Muscle layer of duodenum (tissue), 2 donors: ENCODE data around the gene ISG15.
A peak's percentile ranks its signal among the peaks of the same experiment; 100 is the strongest.
"Not testable (repeated sequence)": the region's sequence is repeated elsewhere in the genome, so short reads cannot be mapped to it uniquely, and the experiment has no call there.

Experiments used
- H3K27ac ChIP-seq: one replicate; pipeline ENCODE4 v1.7.0; 2013; ENCODE audit warnings: mild to moderate bottlenecking, low read length
- H3K27me3 ChIP-seq: one replicate; pipeline ENCODE4 v1.7.0; 2013; ENCODE audit warnings: low read depth, mild to moderate bottlenecking, control low read depth, low read length
- H3K36me3 ChIP-seq, 2 donors: one replicate each; pipeline ENCODE4 v1.7.0; 2013; ENCODE audit warnings: low read length in 2 of 2, control low read depth in 1 of 2, mild to moderate bottlenecking in 1 of 2; ENCODE audit not compliant: insufficient read depth in 2 of 2, control insufficient read depth in 1 of 2
- H3K4me1 ChIP-seq, 2 donors: one replicate each; pipeline ENCODE4 v1.7.0; 2013; ENCODE audit warnings: low read length in 2 of 2, mild to moderate bottlenecking in 2 of 2, control low read depth in 1 of 2, moderate library complexity in 1 of 2; ENCODE audit not compliant: insufficient read depth in 2 of 2, control insufficient read depth in 1 of 2
- H3K4me3 ChIP-seq, 2 donors: one replicate each; pipeline ENCODE4 v1.7.0; 2013; ENCODE audit warnings: low read length in 2 of 2, low read depth in 1 of 2, mild to moderate bottlenecking in 1 of 2
- H3K9me3 ChIP-seq, 2 donors: one replicate each; pipeline ENCODE4 v1.7.0; 2013; ENCODE audit warnings: low read length in 2 of 2, control low read depth in 1 of 2, mild to moderate bottlenecking in 1 of 2; ENCODE audit not compliant: control insufficient read depth in 1 of 2
- donor health status: healthy.

The ISG15 gene

DNA sequence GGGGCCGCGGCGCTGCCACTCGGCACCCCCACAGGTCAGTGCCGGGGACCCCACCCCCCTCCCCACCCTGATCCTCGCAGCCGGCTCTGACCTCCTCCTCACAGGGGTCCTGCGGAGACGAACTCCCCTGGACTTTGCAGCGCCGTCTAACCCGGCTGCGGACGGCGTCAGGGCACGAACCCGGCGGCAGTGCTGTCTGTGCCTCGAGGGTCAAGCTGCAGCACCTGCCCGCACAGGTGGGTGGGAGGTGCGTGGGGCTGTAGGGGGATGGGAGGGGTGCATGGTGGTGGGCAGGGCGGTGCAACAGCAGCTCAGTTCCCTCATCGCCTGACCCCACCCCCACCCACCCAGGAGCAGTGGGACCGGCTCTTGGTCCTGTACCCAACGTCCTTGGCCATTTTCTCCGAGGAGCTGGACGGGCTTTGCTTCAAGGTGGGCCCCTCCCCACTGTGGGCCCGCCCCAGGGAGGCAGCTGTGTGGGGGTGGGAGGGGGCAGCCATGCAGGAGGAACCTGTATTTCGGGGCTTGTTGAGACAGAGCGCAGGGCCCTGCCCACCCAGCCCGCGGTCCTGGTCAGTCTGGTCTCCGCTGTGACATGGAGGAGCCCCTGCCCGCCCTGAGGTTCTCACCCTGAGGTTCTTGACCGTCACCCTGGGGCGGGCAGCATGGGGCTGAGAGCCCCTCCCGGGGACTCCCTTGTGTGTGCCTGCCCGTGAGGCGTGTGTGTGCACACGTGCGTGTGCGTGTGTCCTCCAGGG, 42.1 kb upstream of the ISG15 start:
- peaks cover 0 to 16% of the 10 kb centered on the region in 2 donors for H3K4me1 ChIP-seq
- no peak overlapping the region for H3K4me3 ChIP-seq
- H3K27ac ChIP-seq = no peak overlapping the region
- no peaks in the 10 kb centered on the region for H3K9me3 ChIP-seq
- peaks cover 29% of the 10 kb centered on the region for H3K27me3 ChIP-seq
- H3K36me3 ChIP-seq = no peaks in the 10 kb centered on the region

DNA sequence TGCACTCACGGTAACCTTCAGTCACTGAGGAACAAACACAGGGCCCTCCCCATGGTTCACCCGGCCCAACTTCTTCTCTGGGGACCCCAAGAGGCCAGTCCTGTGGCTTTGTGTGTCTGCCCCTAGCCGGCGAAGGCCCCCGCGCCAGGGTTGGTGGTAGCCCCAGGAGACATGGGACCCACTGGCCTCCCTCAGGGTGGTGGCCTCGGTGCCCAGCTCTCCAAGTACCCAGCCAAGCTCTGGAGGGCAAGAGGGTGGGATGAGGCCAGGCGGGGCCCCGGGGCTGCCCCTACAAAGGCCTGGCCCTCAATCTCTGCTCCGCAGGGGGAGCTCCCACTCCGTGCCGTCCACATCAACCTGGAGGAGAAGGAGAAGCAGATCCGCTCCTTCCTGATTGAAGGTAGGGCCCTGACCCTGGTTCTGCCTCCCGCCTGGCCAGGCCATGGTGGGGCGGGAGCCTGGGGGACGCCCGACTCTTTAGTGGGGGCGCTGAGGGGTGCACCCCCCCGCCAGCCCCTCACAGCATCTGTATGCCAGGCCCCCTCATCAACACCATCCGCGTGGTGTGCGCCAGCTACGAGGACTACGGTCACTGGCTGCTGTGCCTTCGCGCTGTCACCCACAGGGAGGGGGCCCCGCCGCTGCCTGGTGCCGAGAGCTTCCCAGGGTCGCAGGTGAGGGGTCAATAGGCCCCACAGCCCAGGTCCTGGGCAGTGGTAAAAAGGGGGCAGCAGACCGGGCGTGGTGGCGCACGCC, 41.4 kb upstream of the ISG15 start:
- peaks cover 29% of the 10 kb centered on the region for H3K27me3 ChIP-seq
- H3K4me3 ChIP-seq = no peak overlapping the region
- no peak overlapping the region for H3K27ac ChIP-seq
- H3K4me1 ChIP-seq = peaks cover 0 to 14% of the 10 kb centered on the region in 2 donors
- no peaks in the 10 kb centered on the region for H3K36me3 ChIP-seq
- no peaks in the 10 kb centered on the region for H3K9me3 ChIP-seq

- Histone ChIP-seq H3K36me3 (no peaks in the 10 kb centered on the region), H3K4me1 (peaks cover 0 to 7% of the 10 kb centered on the region in 2 donors), H3K4me3 (no peak overlapping the region), H3K9me3 (no peaks in the 10 kb centered on the region), H3K27me3 (peaks cover 24% of the 10 kb centered on the region), H3K27ac (no peak overlapping the region)
Observed at GRCh38 chr1:972726-973458, 40.4 kb upstream of the ISG15 start.

GRCh38 chr1:973459-974292, 39.6 kb upstream of the ISG15 start:
- H3K4me1 ChIP-seq = peaks cover 0 to 7% of the 10 kb centered on the region in 2 donors
- H3K36me3 ChIP-seq = no peaks in the 10 kb centered on the region
- no peak overlapping the region for H3K27ac ChIP-seq
- peaks cover 17% of the 10 kb centered on the region for H3K27me3 ChIP-seq
- H3K9me3 ChIP-seq = no peaks in the 10 kb centered on the region
- no peak overlapping the region for H3K4me3 ChIP-seq

DNA sequence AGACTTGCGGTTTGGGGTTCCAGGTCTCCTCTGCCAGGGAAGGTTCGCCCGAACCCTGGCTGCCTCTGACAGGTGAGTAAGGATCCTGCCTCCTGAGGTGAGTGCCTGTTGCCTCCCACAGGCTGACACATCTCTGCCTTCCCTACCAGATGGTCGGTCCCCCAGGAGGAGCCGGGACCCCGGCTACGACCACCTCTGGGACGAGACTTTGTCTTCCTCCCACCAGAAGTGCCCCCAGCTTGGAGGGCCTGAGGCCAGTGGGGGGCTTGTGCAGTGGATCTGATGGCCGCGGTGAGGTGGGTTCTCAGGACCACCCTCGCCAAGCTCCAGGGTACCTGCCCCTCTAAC, 39.0 kb upstream of the ISG15 start:
- H3K36me3 ChIP-seq = no peaks in the 10 kb centered on the region
- no peak overlapping the region for H3K4me3 ChIP-seq
- H3K4me1 ChIP-seq = peaks cover 0 to 7% of the 10 kb centered on the region in 2 donors
- H3K27ac ChIP-seq = no peak overlapping the region
- H3K9me3 ChIP-seq = no peaks in the 10 kb centered on the region
- peaks cover 11% of the 10 kb centered on the region for H3K27me3 ChIP-seq

DNA sequence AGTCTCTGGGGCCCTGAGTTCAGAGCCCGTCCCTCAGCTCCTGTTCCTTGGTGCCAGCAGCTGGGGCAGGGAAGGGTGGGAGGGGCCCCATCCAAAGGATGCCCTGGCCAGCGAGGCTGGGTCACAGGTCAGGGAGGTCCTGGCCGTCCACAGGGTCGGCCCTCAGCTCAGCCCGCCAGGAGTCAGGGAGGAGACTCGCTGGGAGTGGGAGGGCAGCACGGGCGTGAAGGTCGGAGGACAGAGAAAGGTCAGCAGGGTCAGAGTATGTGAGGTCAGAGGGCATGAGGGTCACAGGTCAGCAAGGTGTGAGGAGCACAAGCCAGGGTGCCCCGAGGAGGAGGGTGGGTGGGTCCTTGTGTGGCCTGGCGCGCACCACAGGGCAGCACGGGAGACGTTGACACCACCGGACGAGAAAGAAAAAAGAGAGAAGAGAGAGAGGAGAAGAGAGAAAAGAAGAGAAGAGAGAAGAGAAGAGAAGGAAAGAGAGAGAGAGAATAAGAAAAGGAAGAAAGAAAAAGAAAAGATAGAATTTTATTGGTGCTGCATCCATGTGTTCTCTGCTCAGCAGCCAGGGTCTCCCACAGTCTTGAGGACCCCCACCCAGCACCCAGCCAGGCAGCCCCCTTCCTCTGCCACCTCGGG, 38.5 kb upstream of the ISG15 start:
- Histone ChIP-seq H3K9me3 (no peaks in the 10 kb centered on the region), H3K27ac (no peak overlapping the region), H3K36me3 (no peaks in the 10 kb centered on the region), H3K4me3 (no peak overlapping the region), H3K27me3 (peaks cover 11% of the 10 kb centered on the region), H3K4me1 (peaks cover 0 to 7% of the 10 kb centered on the region in 2 donors)

DNA sequence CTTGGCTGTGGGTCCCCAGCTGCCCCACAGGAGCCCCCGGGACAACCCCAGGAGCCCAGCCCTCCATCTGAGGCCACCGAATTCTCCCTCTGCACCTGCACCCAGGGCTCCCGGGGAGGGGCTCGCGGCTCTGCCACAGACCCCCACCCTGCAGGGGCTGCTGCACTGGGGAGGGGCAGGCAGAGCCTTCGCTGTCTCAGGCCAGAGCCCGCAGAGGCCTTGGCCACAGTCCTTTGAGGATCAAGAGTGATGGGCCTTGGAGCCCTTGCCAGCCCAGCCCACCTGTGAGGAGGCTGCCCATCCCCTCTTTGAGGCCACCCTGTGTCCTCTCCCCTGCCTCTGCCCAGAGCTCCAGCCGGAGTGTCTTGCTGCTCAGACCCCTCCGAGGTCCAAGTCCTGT, 37.9 kb upstream of the ISG15 start:
- peaks cover 0 to 7% of the 10 kb centered on the region in 2 donors for H3K4me1 ChIP-seq
- H3K9me3 ChIP-seq = no peaks in the 10 kb centered on the region
- peaks cover 6% of the 10 kb centered on the region for H3K27me3 ChIP-seq
- no peaks in the 10 kb centered on the region for H3K36me3 ChIP-seq
- H3K4me3 ChIP-seq = no peak overlapping the region
- H3K27ac ChIP-seq = no peak overlapping the region

- H3K4me3 ChIP-seq = peak overlapping the region in 1 of 2 donors; percentile 51
- no peaks in the 10 kb centered on the region for H3K9me3 ChIP-seq
- H3K4me1 ChIP-seq = peaks cover 0 to 7% of the 10 kb centered on the region in 2 donors
- H3K27me3 ChIP-seq = no peaks in the 10 kb centered on the region
- no peaks in the 10 kb centered on the region for H3K36me3 ChIP-seq
- H3K27ac ChIP-seq = no peak overlapping the region
Observed at GRCh38 chr1:975896-976683, 37.2 kb upstream of the ISG15 start.

- H3K4me1 ChIP-seq, H3K27me3 ChIP-seq, H3K27ac ChIP-seq, H3K9me3 ChIP-seq, H3K4me3 ChIP-seq, H3K36me3 ChIP-seq: not testable (repeated sequence)
Observed at GRCh38 chr1:976791-977190, 36.5 kb upstream of the ISG15 start.
